Measurements from ENCODE around the gene NAB2.
"Not testable (repeated sequence)": the region's sequence is repeated elsewhere in the genome, so short reads cannot be mapped to it uniquely, and the experiment has no call there.

The NAB2 gene

GRCh38 chr12:57072661-57073060, 16.3 kb upstream of the NAB2 start:
- DNase-seq = no peak

- not testable (repeated sequence) for DNase-seq
These were observed 15.1 kb upstream of the NAB2 start for GRCh38 chr12:57073566-57074450.

GRCh38 chr12:57078519-57079404, 10.2 kb upstream of the NAB2 start, which contains the start of gene NEMP1:
Gene NEMP1 (minus strand): TSS chr12:57078791. CDS start chr12:57078745, 46 bp downstream.
- DNase-seq = peak; percentile 99

- no peak for DNase-seq
These were observed 9.1 kb upstream of the NAB2 start for GRCh38 chr12:57079821-57080220.

- no peak for DNase-seq
These were observed 8.1 kb upstream of the NAB2 start for GRCh38 chr12:57080855-57081254.

- DNase-seq = no peak
These were observed 2.9 kb upstream of the NAB2 start for GRCh38 chr12:57085999-57086492.

- no peak for DNase-seq
These were observed 2.4 kb upstream of the NAB2 start for GRCh38 chr12:57086493-57087009.

GRCh38 chr12:57087010-57087690, 1.8 kb upstream of the NAB2 start:
- DNase-seq = no peak

- DNase-seq = no peak
These were observed 1.1 kb upstream of the NAB2 start for GRCh38 chr12:57087691-57088353.

- no peak for DNase-seq
These were observed 644 bp downstream of the NAB2 start for GRCh38 chr12:57089271-57090245.

GRCh38 chr12:57090490-57090889, 1.6 kb downstream of the NAB2 start:
- no peak for DNase-seq

GRCh38 chr12:57090924-57091637, 2.2 kb downstream of the NAB2 start:
- DNase-seq = no peak

- DNase-seq = no peak
These were observed 3.0 kb downstream of the NAB2 start for GRCh38 chr12:57091638-57092528.

GRCh38 chr12:57092529-57092862, 3.6 kb downstream of the NAB2 start:
- no peak for DNase-seq

GRCh38 chr12:57092876-57093414, 4.0 kb downstream of the NAB2 start:
- no peak for DNase-seq

GRCh38 chr12:57093415-57094207, 4.7 kb downstream of the NAB2 start:
- DNase-seq = no peak

- DNase-seq = no peak
These were observed 5.6 kb downstream of the NAB2 start for GRCh38 chr12:57094208-57095160.

Data from NCI-H2107 (cell line).